ENCODE results near the gene RNPS1. TPM values are rescaled to one million over a fixed set of nuclear protein-coding genes. Genes with fewer than 3 reads are reported as not detected.

The RNPS1 gene
- total and polyA plus RNA-seq, 2 of the 4 experiments (the other 2 are of a cell fraction) = 57.5 to 192 TPM

GRCh38 chr16:2256531-2257140 is 11.3 kb downstream of the RNPS1 start:
- dilution Hi-C loops (cut with HindIII; ENCODE audit: low sequenced_read_pairs, unreplicated experiment) (no loop called here), intact Hi-C loops (cut with micrococcal nuclease) (no loop called here), in situ Hi-C loops (cut with MboI; ENCODE audit: low sequenced_read_pairs) (loop anchor here (10.0 kb wide), 1 partner anchor 248 kb away; no protein-coding TSS in a partner anchor)
- Histone ChIP-seq H3K56ac (ENCODE audit: extremely low read depth, insufficient read depth, low read length) (no peak overlapping the region), H4K20me1 (ENCODE audit: insufficient read depth, low read length) (peaks cover 29% of the 10 kb centered on the region), H3K4me2 (ENCODE audit: low read depth, low read length) (no peak overlapping the region), H3K18ac (ENCODE audit: low read depth, low read length) (no peak overlapping the region), H3K27ac (ENCODE audit: insufficient read depth, low read length) (no peak overlapping the region), H2BK15ac (ENCODE audit: low read depth, low read length) (no peak overlapping the region), H3K4me1 (ENCODE audit: control insufficient read depth, insufficient read depth, low read length) (peaks cover 5% of the 10 kb centered on the region), H4K91ac (ENCODE audit: insufficient read depth, low read depth, low read length) (no peak overlapping the region), H3K9me3 (ENCODE audit: control insufficient read depth, insufficient read depth, low read length) (no peaks in the 10 kb centered on the region), H2AK9ac (replicated peaks; ENCODE audit: low read depth, low read length, poor library complexity) (no peak overlapping the region), H3K79me1 (ENCODE audit: low read depth in 1 of 2, low read length in 2 of 2) (peaks cover 19 to 39% of the 10 kb centered on the region in 2 experiments), H3K23ac (ENCODE audit: low read depth, low read length) (no peak overlapping the region), H3K27me3 (ENCODE audit: control insufficient read depth, insufficient read depth, low read length) (no peaks in the 10 kb centered on the region), H3K9me1 (ENCODE audit: insufficient read depth, low read length) (no peaks in the 10 kb centered on the region), H3K4ac (ENCODE audit: low read depth, low read length) (no peak overlapping the region), H3K9ac (ENCODE audit: low read depth, low read length) (no peak overlapping the region), H4K8ac (ENCODE audit: low read depth in 2 of 2, low read length in 2 of 2) (no peak overlapping the region), H4K5ac (ENCODE audit: low read depth, low read length) (no peak overlapping the region), H2BK20ac (ENCODE audit: low read depth, low read length) (no peak overlapping the region), H3K4me3 (ENCODE audit: insufficient read depth, low read depth, low read length) (no peak overlapping the region), H2AK5ac (ENCODE audit: low read depth, low read length) (no peak overlapping the region), H2AFZ (replicated peaks; ENCODE audit: low read length, poor library complexity) (no peak overlapping the region), H3K36me3 (ENCODE audit: control insufficient read depth, insufficient read depth, low read length) (peaks cover 52% of the 10 kb centered on the region), H2BK120ac (ENCODE audit: low read depth, low read length) (no peak overlapping the region), H2BK5ac (ENCODE audit: low read depth, low read length, poor library complexity, severe bottlenecking) (no peak overlapping the region), H3K14ac (replicated peaks; ENCODE audit: low read depth, low read length) (no peak overlapping the region)
- no peak for DNase-seq
- 84% methylated on average over 9 of the region's 12 CpGs; no CpG with 5 or more reads in 1 of the 2 experiments for WGBS, 2 experiments (ENCODE audit: extremely low coverage in 2 of 2, insufficient read length in 1 of 2)
- ChIA-PET POLR2A (ENCODE audit: unreplicated experiment) (no interaction called here), CTCF (no interaction called here)
- BruUV-seq (replicated peaks) = no TSS peak
- no peak for TF ChIP-seq POLR2A (IDR thresholded peaks at IDR 0.05; ENCODE audit: low read depth, low read length)
- TF ChIP-seq MAFK (IDR thresholded peaks at IDR 0.05; ENCODE audit: low read depth, low read length) = no peak
- no peak for TF ChIP-seq RAD21 (IDR thresholded peaks at IDR 0.05; ENCODE audit: low read length)
- TF ChIP-seq CHD1 (IDR thresholded peaks at IDR 0.05; ENCODE audit: low read depth, low read length) = no peak
- no peak for TF ChIP-seq FOS (IDR thresholded peaks at IDR 0.05; ENCODE audit: low read depth, low read length)
- TF ChIP-seq ELK1 (IDR thresholded peaks at IDR 0.05; ENCODE audit: borderline replicate concordance, low read depth, low read length) = no peak
- no peak for TF ChIP-seq MAZ (IDR thresholded peaks at IDR 0.05; ENCODE audit: borderline replicate concordance, low read depth, low read length)
- no peak for TF ChIP-seq RCOR1 (IDR thresholded peaks at IDR 0.05; ENCODE audit: insufficient replicate concordance, low read length)
- TF ChIP-seq MXI1 (IDR thresholded peaks at IDR 0.05; ENCODE audit: borderline replicate concordance, low read depth, low read length) = no peak
- no peak for TF ChIP-seq RFX5 (IDR thresholded peaks at IDR 0.05; ENCODE audit: low read depth, low read length)
- TF ChIP-seq, protein P1, sequence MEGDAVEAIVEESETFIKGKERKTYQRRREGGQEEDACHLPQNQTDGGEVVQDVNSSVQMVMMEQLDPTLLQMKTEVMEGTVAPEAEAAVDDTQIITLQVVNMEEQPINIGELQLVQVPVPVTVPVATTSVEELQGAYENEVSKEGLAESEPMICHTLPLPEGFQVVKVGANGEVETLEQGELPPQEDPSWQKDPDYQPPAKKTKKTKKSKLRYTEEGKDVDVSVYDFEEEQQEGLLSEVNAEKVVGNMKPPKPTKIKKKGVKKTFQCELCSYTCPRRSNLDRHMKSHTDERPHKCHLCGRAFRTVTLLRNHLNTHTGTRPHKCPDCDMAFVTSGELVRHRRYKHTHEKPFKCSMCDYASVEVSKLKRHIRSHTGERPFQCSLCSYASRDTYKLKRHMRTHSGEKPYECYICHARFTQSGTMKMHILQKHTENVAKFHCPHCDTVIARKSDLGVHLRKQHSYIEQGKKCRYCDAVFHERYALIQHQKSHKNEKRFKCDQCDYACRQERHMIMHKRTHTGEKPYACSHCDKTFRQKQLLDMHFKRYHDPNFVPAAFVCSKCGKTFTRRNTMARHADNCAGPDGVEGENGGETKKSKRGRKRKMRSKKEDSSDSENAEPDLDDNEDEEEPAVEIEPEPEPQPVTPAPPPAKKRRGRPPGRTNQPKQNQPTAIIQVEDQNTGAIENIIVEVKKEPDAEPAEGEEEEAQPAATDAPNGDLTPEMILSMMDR (conservative IDR thresholded peaks at IDR 0.05; ENCODE audit: low read depth, low read length) = no peak
- TF ChIP-seq USF2 (IDR thresholded peaks at IDR 0.05; ENCODE audit: low read depth, low read length) = no peak
- no peak for TF ChIP-seq NFE2L2 (IDR thresholded peaks at IDR 0.05; ENCODE audit: low read depth, low read length)
- TF ChIP-seq SMC3 (IDR thresholded peaks at IDR 0.05; ENCODE audit: low read depth, low read length) = no peak
- no peak for TF ChIP-seq BHLHE40 (IDR thresholded peaks at IDR 0.05; ENCODE audit: low read depth, low read length)
- no peak for TF ChIP-seq CEBPB (IDR thresholded peaks at IDR 0.05; ENCODE audit: low read depth, low read length)
- ATAC-seq (ENCODE audit: low read depth) = no peak

All from IMR-90 (cell line).